Measurements from ENCODE around the gene PRDM15.

The PRDM15 gene

GRCh38 chr21:41916888-41917433, 37.8 kb upstream of the PRDM15 start:
- H3K27me3 ChIP-seq (ENCODE audit: insufficient read depth, low read length, poor library complexity, severe bottlenecking), result no peaks in the 10 kb centered on the region
- H3K9me2 ChIP-seq (replicated peaks; ENCODE audit: low read depth, low read length), result no peaks in the 10 kb centered on the region
- no peak overlapping the region for H3K4me2 ChIP-seq (ENCODE audit: low read depth, low read length, poor library complexity, severe bottlenecking)
- no peak for TF ChIP-seq EZH2phosphoT487 (IDR thresholded peaks at IDR 0.05; ENCODE audit: borderline replicate concordance)
- TF ChIP-seq, protein P1, sequence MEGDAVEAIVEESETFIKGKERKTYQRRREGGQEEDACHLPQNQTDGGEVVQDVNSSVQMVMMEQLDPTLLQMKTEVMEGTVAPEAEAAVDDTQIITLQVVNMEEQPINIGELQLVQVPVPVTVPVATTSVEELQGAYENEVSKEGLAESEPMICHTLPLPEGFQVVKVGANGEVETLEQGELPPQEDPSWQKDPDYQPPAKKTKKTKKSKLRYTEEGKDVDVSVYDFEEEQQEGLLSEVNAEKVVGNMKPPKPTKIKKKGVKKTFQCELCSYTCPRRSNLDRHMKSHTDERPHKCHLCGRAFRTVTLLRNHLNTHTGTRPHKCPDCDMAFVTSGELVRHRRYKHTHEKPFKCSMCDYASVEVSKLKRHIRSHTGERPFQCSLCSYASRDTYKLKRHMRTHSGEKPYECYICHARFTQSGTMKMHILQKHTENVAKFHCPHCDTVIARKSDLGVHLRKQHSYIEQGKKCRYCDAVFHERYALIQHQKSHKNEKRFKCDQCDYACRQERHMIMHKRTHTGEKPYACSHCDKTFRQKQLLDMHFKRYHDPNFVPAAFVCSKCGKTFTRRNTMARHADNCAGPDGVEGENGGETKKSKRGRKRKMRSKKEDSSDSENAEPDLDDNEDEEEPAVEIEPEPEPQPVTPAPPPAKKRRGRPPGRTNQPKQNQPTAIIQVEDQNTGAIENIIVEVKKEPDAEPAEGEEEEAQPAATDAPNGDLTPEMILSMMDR (conservative IDR thresholded peaks at IDR 0.05; ENCODE audit: low read length), result peak; percentile 72
- H3K9ac ChIP-seq (ENCODE audit: low read depth, low read length, poor library complexity, severe bottlenecking), result peak overlapping the region; percentile 57
- H3K36me3 ChIP-seq (ENCODE audit: insufficient read depth, low read length), result peaks cover 6% of the 10 kb centered on the region; the same call in 1 of the 2 replicates
- H3K4me3 ChIP-seq (ENCODE audit: low read length, poor library complexity, severe bottlenecking), result no peak overlapping the region
- no peaks in the 10 kb centered on the region for H4K20me1 ChIP-seq (ENCODE audit: insufficient read depth, low read length, poor library complexity, severe bottlenecking)
- H2AFZ ChIP-seq (ENCODE audit: low read length), result no peak overlapping the region
- H3K9me3 ChIP-seq (ENCODE audit: insufficient read depth, low read depth, low read length), result no peaks in the 10 kb centered on the region
- H3K4me1 ChIP-seq (ENCODE audit: insufficient read depth, low read length, poor library complexity, severe bottlenecking), result peaks cover 24% of the 10 kb centered on the region
- peaks cover 5% of the 10 kb centered on the region; the same call in 1 of the 2 replicates for H3K79me2 ChIP-seq (ENCODE audit: insufficient read depth, low read length)
- H3F3A ChIP-seq (ENCODE audit: low read depth), result no peaks in the 10 kb centered on the region

DNA sequence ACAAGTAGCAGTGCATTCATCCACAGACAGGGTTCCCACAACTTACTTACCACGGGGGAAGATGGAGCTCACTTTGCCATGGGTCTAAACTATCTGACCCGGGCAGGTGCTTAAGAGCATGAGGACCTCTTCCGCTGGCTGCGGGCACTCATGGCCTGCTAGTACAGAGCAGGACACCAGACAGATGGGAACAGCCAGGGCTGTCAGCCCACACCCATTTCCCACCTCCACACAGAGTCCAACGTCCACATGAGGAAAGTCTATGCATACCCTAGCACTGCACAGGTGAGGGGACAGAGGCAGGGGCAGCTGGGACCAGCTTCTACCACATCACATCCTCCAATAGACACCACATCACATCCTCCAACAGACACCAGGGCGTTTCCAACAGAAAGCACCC, 35.8 kb upstream of the PRDM15 start:
- Histone ChIP-seq H3K79me2 (ENCODE audit: insufficient read depth, low read length) (no peaks in the 10 kb centered on the region), H3F3A (ENCODE audit: low read depth) (no peaks in the 10 kb centered on the region), H3K9me3 (ENCODE audit: insufficient read depth, low read depth, low read length) (no peaks in the 10 kb centered on the region), H3K9ac (ENCODE audit: low read depth, low read length, poor library complexity, severe bottlenecking) (no peak overlapping the region), H3K9me2 (replicated peaks; ENCODE audit: low read depth, low read length) (no peaks in the 10 kb centered on the region), H2AFZ (ENCODE audit: low read length) (no peak overlapping the region), H3K4me2 (ENCODE audit: low read depth, low read length, poor library complexity, severe bottlenecking) (no peak overlapping the region), H3K27me3 (ENCODE audit: insufficient read depth, low read length, poor library complexity, severe bottlenecking) (no peaks in the 10 kb centered on the region), H3K36me3 (ENCODE audit: insufficient read depth, low read length) (peaks cover 8% of the 10 kb centered on the region; the same call in 1 of the 2 replicates), H4K20me1 (ENCODE audit: insufficient read depth, low read length, poor library complexity, severe bottlenecking) (no peaks in the 10 kb centered on the region), H3K4me3 (ENCODE audit: low read length, poor library complexity, severe bottlenecking) (no peak overlapping the region), H3K4me1 (ENCODE audit: insufficient read depth, low read length, poor library complexity, severe bottlenecking) (peaks cover 8% of the 10 kb centered on the region)
- TF ChIP-seq EZH2phosphoT487 (IDR thresholded peaks at IDR 0.05; ENCODE audit: borderline replicate concordance), result no peak
- TF ChIP-seq, protein P1 (conservative IDR thresholded peaks at IDR 0.05; ENCODE audit: low read length), result no peak

- Histone ChIP-seq H3K9me2 (replicated peaks; ENCODE audit: low read depth, low read length) (no peaks in the 10 kb centered on the region), H3K27me3 (ENCODE audit: insufficient read depth, low read length, poor library complexity, severe bottlenecking) (no peaks in the 10 kb centered on the region), H3K36me3 (ENCODE audit: insufficient read depth, low read length) (peaks cover 8% of the 10 kb centered on the region; the same call in 1 of the 2 replicates), H3K9me3 (ENCODE audit: insufficient read depth, low read depth, low read length) (no peaks in the 10 kb centered on the region), H3K4me3 (ENCODE audit: low read length, poor library complexity, severe bottlenecking) (no peak overlapping the region), H2AFZ (ENCODE audit: low read length) (no peak overlapping the region), H3K9ac (ENCODE audit: low read depth, low read length, poor library complexity, severe bottlenecking) (no peak overlapping the region), H3K4me1 (ENCODE audit: insufficient read depth, low read length, poor library complexity, severe bottlenecking) (peaks cover 8% of the 10 kb centered on the region), H4K20me1 (ENCODE audit: insufficient read depth, low read length, poor library complexity, severe bottlenecking) (no peaks in the 10 kb centered on the region), H3K79me2 (ENCODE audit: insufficient read depth, low read length) (no peaks in the 10 kb centered on the region), H3K4me2 (ENCODE audit: low read depth, low read length, poor library complexity, severe bottlenecking) (no peak overlapping the region), H3F3A (ENCODE audit: low read depth) (no peaks in the 10 kb centered on the region)
- TF ChIP-seq EZH2phosphoT487 (IDR thresholded peaks at IDR 0.05; ENCODE audit: borderline replicate concordance), result no peak
- TF ChIP-seq, protein P1 (conservative IDR thresholded peaks at IDR 0.05; ENCODE audit: low read length), result no peak
These were observed 35.2 kb upstream of the PRDM15 start for GRCh38 chr21:41914358-41914757.
